GM18519 (cell line): ENCODE results near the gene BMPR1A.
"Not testable (repeated sequence)": the region's sequence is repeated elsewhere in the genome, so short reads cannot be mapped to it uniquely, and the experiment has no call there.

Source experiments
- ATAC-seq: cut with Tn5 transposase; IDR thresholded peaks from one replicate; pipeline ENCODE4 v1.9.1; 2021; ENCODE audit warnings: mild to moderate bottlenecking, moderate library complexity; ENCODE audit not compliant: unreplicated experiment, low FRiP score

BMPR1A gene

GRCh38 chr10:86931872-86932271 lies 175.5 kb downstream of the BMPR1A start:
- no peak for ATAC-seq

- no peak for ATAC-seq
Measured at GRCh38 chr10:86932674-86933073, 176.3 kb downstream of the BMPR1A start.

GRCh38 chr10:86934162-86934711 lies 177.8 kb downstream of the BMPR1A start:
- not testable (repeated sequence) for ATAC-seq

- no peak for ATAC-seq
Measured at GRCh38 chr10:86936661-86937501, 180.5 kb downstream of the BMPR1A start.

- no peak for ATAC-seq
Measured at GRCh38 chr10:86937502-86938154, 181.2 kb downstream of the BMPR1A start.

- ATAC-seq = no peak
Measured at GRCh38 chr10:86938260-86938659, 181.8 kb downstream of the BMPR1A start.

GRCh38 chr10:86940076-86940475 lies 183.7 kb downstream of the BMPR1A start:
- ATAC-seq = not testable (repeated sequence)

GRCh38 chr10:86940677-86941076 lies 184.3 kb downstream of the BMPR1A start:
- ATAC-seq = no peak

- no peak for ATAC-seq
Measured at GRCh38 chr10:86941426-86941825, 185.0 kb downstream of the BMPR1A start.

- no peak for ATAC-seq
Measured at GRCh38 chr10:86941991-86942421, 185.6 kb downstream of the BMPR1A start.

GRCh38 chr10:86942441-86943315 lies 186.3 kb downstream of the BMPR1A start:
- no peak for ATAC-seq

GRCh38 chr10:86943316-86944030 lies 187.1 kb downstream of the BMPR1A start:
- ATAC-seq = no peak

- ATAC-seq = no peak
Measured at GRCh38 chr10:86944031-86944419, 187.6 kb downstream of the BMPR1A start.

- ATAC-seq = no peak
Measured at GRCh38 chr10:86944471-86944870, 188.1 kb downstream of the BMPR1A start.

- ATAC-seq = no peak
Measured at GRCh38 chr10:86944907-86945306, 188.5 kb downstream of the BMPR1A start.

GRCh38 chr10:86945361-86946212 lies 189.2 kb downstream of the BMPR1A start:
- no peak for ATAC-seq

- ATAC-seq = no peak
Measured at GRCh38 chr10:86946213-86947155, 190.1 kb downstream of the BMPR1A start.

GRCh38 chr10:86947806-86948205 lies 191.4 kb downstream of the BMPR1A start:
- not testable (repeated sequence) for ATAC-seq
